GM12873 (cell line): Measurements from ENCODE around the gene MYO1A.

ENCODE experiments used
- CTCF ChIP-seq: IDR thresholded peaks from 2 replicates; pipeline ENCODE4 v1.5.1; 2012; ENCODE audit warnings: low read depth, mild to moderate bottlenecking, moderate library complexity, low read length, control low read depth; ENCODE audit not compliant: insufficient read depth; ENCODE audit errors: missing control alignments

Gene MYO1A

GRCh38 chr12:57040211-57040610, 9.7 kb downstream of the MYO1A start:
- no peak for TF ChIP-seq CTCF

- TF ChIP-seq CTCF = no peak
Observed at GRCh38 chr12:57039016-57039798, 10.7 kb downstream of the MYO1A start.

- TF ChIP-seq CTCF = no peak
Observed at GRCh38 chr12:57037264-57037663, 12.7 kb downstream of the MYO1A start.

- no peak for TF ChIP-seq CTCF
Observed at GRCh38 chr12:57033431-57033830, 16.5 kb downstream of the MYO1A start.

GRCh38 chr12:57031789-57032188, 18.1 kb downstream of the MYO1A start:
- TF ChIP-seq CTCF = no peak

- TF ChIP-seq CTCF = peak; percentile 41
Observed at GRCh38 chr12:57031138-57031725, 18.7 kb downstream of the MYO1A start.

GRCh38 chr12:57029457-57029856, 20.5 kb downstream of the MYO1A start:
- no peak for TF ChIP-seq CTCF
